ENCODE results near the gene ZC3H18.

The ZC3H18 gene

GRCh38 chr16:88533932-88534637 is 36.1 kb upstream of the ZC3H18 start:
- no peak for TF ChIP-seq GABPA (IDR thresholded peaks at IDR 0.05; ENCODE audit: low read depth)
- TF ChIP-seq SPI1 (IDR thresholded peaks at IDR 0.05; ENCODE audit: borderline replicate concordance, low read depth), result no peak
- TF ChIP-seq CTCF (IDR thresholded peaks at IDR 0.05; ENCODE audit: insufficient read depth, low read length), result no peak
- no peak for TF ChIP-seq POLR2AphosphoS5 (IDR thresholded peaks at IDR 0.05; ENCODE audit: low read depth)
- no peak for TF ChIP-seq REST (IDR thresholded peaks at IDR 0.05; ENCODE audit: insufficient replicate concordance, low read depth)
- Histone ChIP-seq H3K27me3 (ENCODE audit: insufficient read depth, poor library complexity, severe bottlenecking) (no peaks in the 10 kb centered on the region), H3K4me3 (replicated peaks; ENCODE audit: insufficient read depth, low read length) (no peak overlapping the region), H3K27ac (replicated peaks) (no peak overlapping the region)
- DNase-seq (ENCODE audit: low read depth in 1 of 2, low spot score in 1 of 2), result no peak

GRCh38 chr16:88534638-88535190 is 35.5 kb upstream of the ZC3H18 start:
- DNase-seq (ENCODE audit: low read depth in 1 of 2, low spot score in 1 of 2), result no peak
- Histone ChIP-seq H3K27me3 (ENCODE audit: insufficient read depth, poor library complexity, severe bottlenecking) (no peaks in the 10 kb centered on the region), H3K4me3 (replicated peaks; ENCODE audit: insufficient read depth, low read length) (no peak overlapping the region), H3K27ac (replicated peaks) (no peak overlapping the region)
- no peak for TF ChIP-seq REST (IDR thresholded peaks at IDR 0.05; ENCODE audit: insufficient replicate concordance, low read depth)
- TF ChIP-seq SPI1 (IDR thresholded peaks at IDR 0.05; ENCODE audit: borderline replicate concordance, low read depth), result no peak
- TF ChIP-seq GABPA (IDR thresholded peaks at IDR 0.05; ENCODE audit: low read depth), result no peak
- TF ChIP-seq CTCF (IDR thresholded peaks at IDR 0.05; ENCODE audit: insufficient read depth, low read length), result no peak
- TF ChIP-seq POLR2AphosphoS5 (IDR thresholded peaks at IDR 0.05; ENCODE audit: low read depth), result no peak

GRCh38 chr16:88535191-88535856 is 34.9 kb upstream of the ZC3H18 start:
- no peak for DNase-seq (ENCODE audit: low read depth in 1 of 2, low spot score in 1 of 2)

More at GRCh38 chr16:88535191-88535856, 34.9 kb upstream of the ZC3H18 start:
- Histone ChIP-seq H3K4me3 (replicated peaks; ENCODE audit: insufficient read depth, low read length) (no peak overlapping the region), H3K27me3 (ENCODE audit: insufficient read depth, poor library complexity, severe bottlenecking) (no peaks in the 10 kb centered on the region), H3K27ac (replicated peaks) (no peak overlapping the region)
- no peak for TF ChIP-seq REST (IDR thresholded peaks at IDR 0.05; ENCODE audit: insufficient replicate concordance, low read depth)
- TF ChIP-seq GABPA (IDR thresholded peaks at IDR 0.05; ENCODE audit: low read depth), result no peak
- no peak for TF ChIP-seq CTCF (IDR thresholded peaks at IDR 0.05; ENCODE audit: insufficient read depth, low read length)
- no peak for TF ChIP-seq SPI1 (IDR thresholded peaks at IDR 0.05; ENCODE audit: borderline replicate concordance, low read depth)
- TF ChIP-seq POLR2AphosphoS5 (IDR thresholded peaks at IDR 0.05; ENCODE audit: low read depth), result no peak

Data from HL-60 (cell line).